ENCODE data around the gene BANK1.

GRCh38 chr4:101756181-101756580, 34.3 kb upstream of the BANK1 start:
- TF ChIP-seq AEBP2 (tag by site-specific recombination; IDR thresholded peaks at IDR 0.05; ENCODE audit: borderline replicate concordance): no peak
- no peak for TF ChIP-seq CTCF (tag by site-specific recombination; IDR thresholded peaks at IDR 0.05)
- no peak for TF ChIP-seq ZNF571 (tag by site-specific recombination; IDR thresholded peaks at IDR 0.05)
- TF ChIP-seq REST (tag by site-specific recombination; IDR thresholded peaks at IDR 0.05): no peak
- no peak for TF ChIP-seq TSHZ1 (tag by site-specific recombination; IDR thresholded peaks at IDR 0.05; ENCODE audit: borderline replicate concordance)
- no peak for TF ChIP-seq ATF2 (tag by site-specific recombination; IDR thresholded peaks at IDR 0.05; ENCODE audit: low read depth)
- TF ChIP-seq ZBTB8A (tag by site-specific recombination; IDR thresholded peaks at IDR 0.05): no peak
- TF ChIP-seq ZNF777 (tag by site-specific recombination; IDR thresholded peaks at IDR 0.05; ENCODE audit: borderline replicate concordance): no peak

Measured in HEK293 (cell line).